Memory B cell (primary cell): ENCODE results near the gene GCC2.
"Not testable (repeated sequence)": the region's sequence is repeated elsewhere in the genome, so short reads cannot be mapped to it uniquely, and the experiment has no call there.

Experiments
- ATAC-seq: fragments of 150-1000 bp; cut with Tn5 transposase; 2 replicates; pipeline ENCODE4 v1.10.0; 2021; ENCODE audit warnings: low read depth, mild to moderate bottlenecking, moderate library complexity
- DNase-seq, 2 donors: peaks; one replicate each; pipeline ENCODE4 v3.0.0; 2022; ENCODE audit warnings: low spot score in 2 of 2
- H3K27ac Mint-ChIP-seq: one replicate; pipeline ENCODE4 v1.8.0; 2022; ENCODE audit warnings: mild to moderate bottlenecking, moderate library complexity, mixed read lengths
- H3K27me3 Mint-ChIP-seq: one replicate; pipeline ENCODE4 v1.8.0; 2022; ENCODE audit warnings: mixed read lengths
- H3K36me3 Mint-ChIP-seq: one replicate; pipeline ENCODE4 v1.8.0; 2022; ENCODE audit warnings: mild to moderate bottlenecking, mixed read lengths
- H3K4me1 Mint-ChIP-seq: one replicate; pipeline ENCODE4 v1.8.0; 2022; ENCODE audit warnings: mixed read lengths
- H3K4me3 Mint-ChIP-seq: one replicate; pipeline ENCODE4 v1.8.0; 2022; ENCODE audit warnings: mild to moderate bottlenecking, moderate library complexity, mixed read lengths
- H3K9me3 Mint-ChIP-seq: one replicate; pipeline ENCODE4 v1.8.0; 2022; ENCODE audit warnings: mixed read lengths

Gene GCC2

GRCh38 chr2:108548208-108549003 is 99.4 kb downstream of the GCC2 start:
- no peaks in the 10 kb centered on the region for H3K9me3 Mint-ChIP-seq
- DNase-seq (no peak), ATAC-seq (no peak)
- peaks cover 9% of the 10 kb centered on the region for H3K4me1 Mint-ChIP-seq
- H3K27ac Mint-ChIP-seq = no peak overlapping the region
- no peak overlapping the region for H3K4me3 Mint-ChIP-seq
- H3K27me3 Mint-ChIP-seq = no peaks in the 10 kb centered on the region
- peaks cover 1% of the 10 kb centered on the region for H3K36me3 Mint-ChIP-seq

- ATAC-seq = no peak
- no peaks in the 10 kb centered on the region for H3K27me3 Mint-ChIP-seq
- H3K27ac Mint-ChIP-seq = no peak overlapping the region
- DNase-seq = no peak
- H3K4me3 Mint-ChIP-seq = no peak overlapping the region
- peaks cover 3% of the 10 kb centered on the region for H3K36me3 Mint-ChIP-seq
- no peaks in the 10 kb centered on the region for H3K9me3 Mint-ChIP-seq
- peaks cover 12% of the 10 kb centered on the region for H3K4me1 Mint-ChIP-seq
Measured at GRCh38 chr2:108552566-108552965, 103.6 kb downstream of the GCC2 start.

- H3K27ac Mint-ChIP-seq = no peak overlapping the region
- DNase-seq (no peak), ATAC-seq (no peak)
- peaks cover 3% of the 10 kb centered on the region for H3K36me3 Mint-ChIP-seq
- no peaks in the 10 kb centered on the region for H3K9me3 Mint-ChIP-seq
- H3K4me3 Mint-ChIP-seq = no peak overlapping the region
- peaks cover 12% of the 10 kb centered on the region for H3K4me1 Mint-ChIP-seq
- H3K27me3 Mint-ChIP-seq = no peaks in the 10 kb centered on the region
Measured at GRCh38 chr2:108553209-108553919, 104.4 kb downstream of the GCC2 start.

- Mint-ChIP-seq H3K4me3 (no peak overlapping the region), H3K27me3 (no peaks in the 10 kb centered on the region), H3K27ac (peak overlapping the region; percentile 14), H3K9me3 (no peaks in the 10 kb centered on the region), H3K4me1 (peaks cover 8% of the 10 kb centered on the region), H3K36me3 (peaks cover 3% of the 10 kb centered on the region)
- no peak for ATAC-seq
- DNase-seq = no peak
Measured at GRCh38 chr2:108554528-108554927, 105.5 kb downstream of the GCC2 start.

- Mint-ChIP-seq H3K4me1 (peaks cover 11% of the 10 kb centered on the region), H3K27me3 (no peaks in the 10 kb centered on the region), H3K9me3 (no peaks in the 10 kb centered on the region), H3K4me3 (no peak overlapping the region), H3K36me3 (peaks cover 3% of the 10 kb centered on the region), H3K27ac (no peak overlapping the region)
- no peak for DNase-seq
- ATAC-seq = no peak
Measured at GRCh38 chr2:108555572-108555971, 106.6 kb downstream of the GCC2 start.

DNA sequence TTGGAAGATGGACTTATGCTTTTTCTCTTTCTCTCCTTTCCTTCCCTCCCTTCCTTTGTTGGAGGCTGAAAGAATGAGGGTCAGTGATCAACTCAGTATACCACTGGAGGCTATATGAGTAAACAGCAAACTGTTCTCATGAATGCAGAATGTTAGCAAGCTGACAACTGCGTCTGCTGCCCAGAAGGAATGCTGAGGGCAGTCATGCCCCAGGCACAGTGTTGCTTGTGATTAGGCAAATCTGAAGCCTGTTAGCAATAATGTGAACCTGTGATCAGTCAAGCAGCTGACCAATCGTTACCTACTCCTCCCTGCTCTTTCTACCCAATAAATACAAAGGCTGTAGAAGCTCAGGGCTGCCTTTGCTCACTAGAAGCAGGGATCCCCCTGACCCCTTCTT is 107.6 kb downstream of the GCC2 start:
- not testable (repeated sequence) for H3K27me3 Mint-ChIP-seq, H3K36me3 Mint-ChIP-seq, ATAC-seq, H3K4me3 Mint-ChIP-seq, H3K27ac Mint-ChIP-seq, H3K9me3 Mint-ChIP-seq, DNase-seq
- H3K4me1 Mint-ChIP-seq = peaks cover 11% of the 10 kb centered on the region
